Skeletal muscle tissue (tissue), 4 donors: Measurements from ENCODE around the gene RNASET2. TPM values are rescaled to one million over a fixed set of nuclear protein-coding genes. Genes with fewer than 3 reads are reported as not detected.
A peak's percentile ranks its signal among the peaks of the same experiment; 100 is the strongest.

Experiments used
- H3K27ac ChIP-seq: one replicate; pipeline ENCODE4 v1.7.0; 2013; ENCODE audit warnings: mild to moderate bottlenecking, low read depth, low read length, inconsistent platforms
- H3K27me3 ChIP-seq, 3 donors: one replicate each; pipeline ENCODE4 v1.7.0; 2013; ENCODE audit warnings: low read length in 3 of 3; ENCODE audit not compliant: control insufficient read depth in 3 of 3, insufficient read depth in 3 of 3
- H3K36me3 ChIP-seq, 3 donors: one replicate each; pipeline ENCODE4 v1.7.0; 2013; ENCODE audit warnings: low read length in 3 of 3; ENCODE audit not compliant: control insufficient read depth in 3 of 3, insufficient read depth in 3 of 3
- H3K4me1 ChIP-seq, 3 donors: one replicate each; pipeline ENCODE4 v1.7.0; 2013; ENCODE audit warnings: low read length in 3 of 3, mild to moderate bottlenecking in 3 of 3; ENCODE audit not compliant: control insufficient read depth in 3 of 3, insufficient read depth in 3 of 3
- H3K4me3 ChIP-seq, 3 donors: one replicate each; pipeline ENCODE4 v1.7.0; 2013; ENCODE audit warnings: low read length in 3 of 3
- H3K9ac ChIP-seq, 3 donors: one replicate each; pipeline ENCODE4 v1.7.0; 2013; ENCODE audit warnings: low read length in 3 of 3, mild to moderate bottlenecking in 3 of 3, moderate library complexity in 2 of 3, low read depth in 1 of 3
- H3K9me3 ChIP-seq, 3 donors: one replicate each; pipeline ENCODE4 v1.7.0; 2013; ENCODE audit warnings: low read length in 3 of 3; ENCODE audit not compliant: control insufficient read depth in 3 of 3
- total RNA-seq: library from RNA; depleted of rRNA; stranded (reverse); fragments of >200 nt; gene quantifications from one replicate; pipeline ENCODE4 v1.2.3, GENCODE V29; 2014
- donor health status: Osteomylitis.

RNASET2 gene
- 20.9 TPM for total RNA-seq

- H3K27ac ChIP-seq, result peak within 1 kb of the TSS; percentile 76
- no peaks in the 10 kb centered on the region for H3K9me3 ChIP-seq
- H3K4me3 ChIP-seq, result peak within 1 kb of the TSS; percentile 70 to 86 (median 86)
- H3K36me3 ChIP-seq, result no peaks in the 10 kb centered on the region
- peaks cover 9 to 24% (median 14%) of the 10 kb centered on the region in 3 donors for H3K4me1 ChIP-seq
- H3K9ac ChIP-seq, result peak within 1 kb of the TSS; percentile 65 to 85 (median 77)
- H3K27me3 ChIP-seq, result no peaks in the 10 kb centered on the region
These were observed at the start of gene RNASET2 for GRCh38 chr6:166956444-166957086. Gene RNASET2, minus strand, starts transcription at chr6:166956550. Its CDS starts 368 bp downstream, at chr6:166956182.

DNA sequence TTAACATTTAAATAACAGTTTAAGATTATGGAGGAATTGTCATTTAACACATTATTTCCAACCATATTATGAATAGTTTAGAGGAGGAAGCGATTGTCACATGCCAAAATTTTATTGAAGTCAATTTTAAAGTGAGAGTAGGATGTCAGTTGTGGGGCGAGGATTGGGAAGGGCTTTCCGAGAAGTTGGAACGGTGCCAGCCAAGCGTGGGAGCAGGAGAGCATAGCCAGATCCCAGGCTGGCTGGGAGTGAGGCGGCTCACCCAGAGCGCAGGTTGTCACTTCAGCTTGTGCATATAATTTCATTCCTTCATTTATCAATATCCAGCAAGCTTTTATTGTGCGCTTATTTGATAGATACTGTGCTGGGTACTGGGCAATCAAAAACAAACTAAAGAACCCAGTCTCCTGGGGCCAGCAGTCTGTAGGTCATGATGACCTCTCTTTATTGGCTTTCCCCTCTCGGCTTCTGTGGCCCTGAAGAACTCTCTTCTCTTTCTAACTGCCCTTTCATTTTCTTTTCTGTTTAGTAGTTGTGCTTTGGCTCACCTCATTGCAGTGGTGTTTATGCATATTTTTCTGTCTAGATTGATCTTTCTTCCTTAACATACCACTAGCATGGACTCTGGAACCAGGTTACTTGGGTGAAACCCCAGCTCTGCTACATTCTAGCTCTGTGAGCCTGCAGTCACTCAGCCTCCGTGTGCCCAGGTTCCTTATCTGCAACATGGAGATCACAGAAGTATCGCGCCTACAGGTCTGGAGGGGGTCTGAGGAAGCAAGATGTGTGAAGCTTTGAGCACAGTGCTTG lies 49.2 kb upstream of the RNASET2 start:
- peaks cover 0 to 6% (median 3%) of the 10 kb centered on the region in 3 donors for H3K4me1 ChIP-seq
- no peaks in the 10 kb centered on the region for H3K27me3 ChIP-seq
- H3K4me3 ChIP-seq, result no peak overlapping the region
- H3K36me3 ChIP-seq, result peaks cover 4 to 9% (median 7%) of the 10 kb centered on the region in 3 donors
- H3K9ac ChIP-seq, result no peak overlapping the region
- H3K9me3 ChIP-seq, result no peaks in the 10 kb centered on the region
- no peak overlapping the region for H3K27ac ChIP-seq

GRCh38 chr6:167000759-167001158 lies 44.4 kb upstream of the RNASET2 start:
- Histone ChIP-seq H3K27me3 (no peaks in the 10 kb centered on the region), H3K4me3 (no peak overlapping the region), H3K27ac (no peak overlapping the region), H3K9me3 (no peaks in the 10 kb centered on the region), H3K36me3 (peaks cover under 1 to 4% (median 2%) of the 10 kb centered on the region in 3 donors), H3K4me1 (peaks cover 10 to 21% (median 21%) of the 10 kb centered on the region in 3 donors), H3K9ac (no peak overlapping the region)

DNA sequence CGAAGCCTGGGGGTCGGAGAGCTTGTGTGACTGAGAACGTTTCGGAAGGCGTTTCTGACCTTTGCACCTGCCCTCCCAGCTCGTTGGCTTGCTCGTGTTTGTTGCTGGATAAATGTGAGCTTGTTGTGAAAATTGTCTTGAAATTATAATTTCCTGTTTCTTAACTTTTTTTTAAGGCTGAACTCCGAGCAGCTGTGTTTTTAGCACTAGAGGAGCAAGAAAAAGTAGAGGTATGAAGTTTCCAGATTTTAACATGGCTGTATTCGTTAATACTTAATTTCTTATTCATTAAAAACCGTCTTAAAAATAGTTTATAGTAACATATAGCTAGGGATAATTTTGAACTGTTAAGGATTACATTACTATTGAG lies 43.5 kb upstream of the RNASET2 start:
- Histone ChIP-seq H3K4me3 (peak overlapping the region; percentile 79 to 82 (median 81)), H3K27ac (no peak overlapping the region), H3K36me3 (peaks cover 0 to 4% (median 2%) of the 10 kb centered on the region in 3 donors), H3K9ac (peak overlapping the region; percentile 72 to 83 (median 77)), H3K4me1 (peaks cover 10 to 21% (median 18%) of the 10 kb centered on the region in 3 donors), H3K9me3 (no peaks in the 10 kb centered on the region), H3K27me3 (no peaks in the 10 kb centered on the region)

DNA sequence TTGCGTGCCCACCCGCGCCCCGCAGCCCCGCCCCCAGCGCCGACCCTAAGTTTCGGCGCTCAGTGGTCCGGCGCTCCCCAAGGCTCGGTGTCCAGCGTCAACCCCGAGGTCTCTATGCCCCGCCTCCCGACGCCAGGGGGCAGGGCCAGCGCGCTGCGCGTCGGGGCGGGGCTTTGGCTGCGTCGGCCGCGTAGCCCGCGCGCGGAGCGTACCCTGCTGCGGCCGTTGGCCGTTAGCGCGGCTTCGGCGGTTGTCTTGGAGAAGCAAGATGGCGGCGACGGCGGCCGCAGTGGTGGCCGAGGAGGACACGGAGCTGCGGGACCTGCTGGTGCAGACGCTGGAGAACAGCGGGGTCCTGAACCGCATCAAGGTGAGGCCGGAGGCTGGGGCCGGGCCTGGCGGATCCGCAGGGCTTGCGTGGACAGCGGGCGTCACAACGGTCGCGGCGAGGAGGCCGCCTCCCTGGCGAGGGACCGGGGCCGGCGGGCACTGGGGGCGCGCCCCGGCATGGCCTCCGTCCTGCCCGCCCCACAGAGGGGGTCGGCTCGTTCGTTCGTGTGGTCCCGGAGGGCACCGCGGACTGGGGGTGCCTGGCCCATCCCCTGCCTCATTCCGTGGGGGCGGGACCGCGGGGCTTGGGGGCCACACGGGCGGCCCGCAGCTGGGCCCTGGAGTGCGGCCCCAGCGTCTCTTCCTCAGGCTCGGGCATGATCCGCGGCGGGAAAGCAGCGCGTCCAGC lies 43.0 kb upstream of the RNASET2 start, which contains the start of gene CEP43:
TSS of gene CEP43 (plus strand) at position 253 of the 739 bp plus-strand sequence. CDS start at position 269, 16 bp downstream.
- Histone ChIP-seq H3K27me3 (no peaks in the 10 kb centered on the region), H3K4me1 (peaks cover 10 to 21% (median 18%) of the 10 kb centered on the region in 3 donors), H3K9me3 (no peaks in the 10 kb centered on the region), H3K4me3 (peak within 1 kb of the TSS; percentile 79 to 83 (median 82)), H3K27ac (no peak within 1 kb of the TSS), H3K36me3 (peaks cover 0 to 4% (median 2%) of the 10 kb centered on the region in 3 donors), H3K9ac (peak within 1 kb of the TSS; percentile 72 to 83 (median 77))

DNA sequence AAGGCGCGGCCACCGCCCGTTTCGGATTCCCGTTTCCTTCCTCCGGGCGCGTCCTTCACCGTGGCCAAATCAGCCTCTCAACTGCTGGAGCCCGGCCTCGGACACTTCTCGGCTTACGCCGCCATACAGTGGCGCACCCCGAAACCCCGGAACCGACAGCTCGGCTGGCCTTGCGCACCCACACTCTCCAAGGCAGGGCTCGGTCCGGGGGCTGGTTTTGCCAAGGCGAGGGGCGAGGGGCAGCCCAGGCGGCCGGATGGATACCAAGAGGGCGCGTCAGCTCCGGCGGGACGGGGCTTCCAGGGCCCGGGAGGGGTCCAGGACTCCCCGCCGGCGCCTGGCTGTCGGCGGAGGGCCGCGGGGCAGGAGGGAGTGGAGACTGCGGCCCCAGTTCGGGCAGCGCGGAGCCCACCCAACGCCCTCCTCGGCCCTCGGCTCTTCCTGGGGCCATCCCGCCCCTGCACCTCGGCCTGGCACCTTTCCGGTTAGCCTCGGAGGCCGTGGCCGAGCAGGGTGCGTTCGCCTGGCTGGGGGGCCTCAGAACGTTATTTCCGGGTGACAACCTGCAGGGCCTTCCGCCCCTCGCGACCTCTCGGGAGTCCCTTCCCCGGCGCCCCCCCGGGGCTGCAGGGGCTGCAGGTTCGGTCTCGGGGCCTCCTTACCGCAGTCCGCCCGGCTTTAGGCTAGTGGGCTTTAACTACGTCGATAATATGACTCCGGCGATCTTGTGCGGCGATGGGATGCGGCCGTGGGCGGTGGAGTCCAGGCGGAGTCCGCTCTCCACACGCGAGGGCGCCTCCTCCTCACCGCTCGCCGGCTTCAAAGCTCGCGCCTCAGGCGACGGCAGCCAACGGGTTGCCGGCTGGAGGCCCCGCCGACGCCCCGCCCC lies 42.1 kb upstream of the RNASET2 start:
- H3K9me3 ChIP-seq, result no peaks in the 10 kb centered on the region
- H3K27ac ChIP-seq, result no peak overlapping the region
- peaks cover 10 to 21% (median 18%) of the 10 kb centered on the region in 3 donors for H3K4me1 ChIP-seq
- peak overlapping the region; percentile 79 to 83 (median 79) for H3K4me3 ChIP-seq
- no peaks in the 10 kb centered on the region for H3K27me3 ChIP-seq
- peak overlapping the region; percentile 57 to 81 (median 70) for H3K9ac ChIP-seq
- peaks cover 0 to 4% (median 2%) of the 10 kb centered on the region in 3 donors for H3K36me3 ChIP-seq

- no peaks in the 10 kb centered on the region for H3K9me3 ChIP-seq
- H3K9ac ChIP-seq, result peak overlapping the region in 2 of 3 donors; percentile 61 to 70
- no peak overlapping the region for H3K27ac ChIP-seq
- no peaks in the 10 kb centered on the region for H3K27me3 ChIP-seq
- peaks cover 10 to 21% (median 18%) of the 10 kb centered on the region in 3 donors for H3K4me1 ChIP-seq
- peak overlapping the region; percentile 79 to 83 (median 79) for H3K4me3 ChIP-seq
- peaks cover 0 to 4% (median 2%) of the 10 kb centered on the region in 3 donors for H3K36me3 ChIP-seq
These were observed 41.5 kb upstream of the RNASET2 start for GRCh38 chr6:166997768-166998255.

GRCh38 chr6:166997348-166997747 lies 41.0 kb upstream of the RNASET2 start:
- H3K27ac ChIP-seq, result no peak overlapping the region
- H3K9ac ChIP-seq, result no peak overlapping the region
- no peaks in the 10 kb centered on the region for H3K27me3 ChIP-seq
- peaks cover 0 to 2% (median 2%) of the 10 kb centered on the region in 3 donors for H3K36me3 ChIP-seq
- peaks cover 10 to 21% (median 18%) of the 10 kb centered on the region in 3 donors for H3K4me1 ChIP-seq
- peak overlapping the region; percentile 79 to 83 (median 79) for H3K4me3 ChIP-seq
- no peaks in the 10 kb centered on the region for H3K9me3 ChIP-seq

DNA sequence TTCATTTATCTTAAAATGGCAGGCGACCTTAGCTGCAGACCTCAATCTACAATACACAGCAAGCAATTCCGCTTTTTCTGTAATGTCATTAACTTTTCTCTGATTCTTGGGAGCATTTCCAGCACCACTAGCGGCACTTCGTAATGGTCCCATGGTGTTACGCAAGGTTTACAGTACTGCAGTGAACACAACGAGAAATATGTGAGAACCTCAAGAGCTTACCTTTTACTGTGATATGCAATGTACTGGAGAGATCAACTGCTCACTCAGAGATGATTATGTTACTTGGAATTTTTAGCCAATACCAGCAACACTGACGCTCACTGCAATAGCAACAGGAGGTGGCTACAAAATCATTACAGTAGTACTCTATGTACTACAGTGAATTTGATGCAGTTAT lies 40.1 kb upstream of the RNASET2 start:
- Histone ChIP-seq H3K9ac (no peak overlapping the region), H3K4me3 (no peak overlapping the region), H3K36me3 (peaks cover 0 to 2% (median 0%) of the 10 kb centered on the region in 3 donors), H3K9me3 (no peaks in the 10 kb centered on the region), H3K27ac (no peak overlapping the region), H3K4me1 (peaks cover 10 to 21% (median 18%) of the 10 kb centered on the region in 3 donors), H3K27me3 (no peaks in the 10 kb centered on the region)
